K562 (cell line): Measurements from ENCODE around the gene ID2. TPM values are rescaled to one million over a fixed set of nuclear protein-coding genes. Genes with fewer than 3 reads are reported as not detected.

Experiments
- BRD9 ChIP-seq: fragments of 450-650 bp; IDR thresholded peaks from 2 replicates; pipeline ENCODE4 v1.6.1; 2018; ENCODE audit warnings: low read depth; ENCODE audit not compliant: partially characterized antibody
- CBFB ChIP-seq: sonication (generic); formaldehyde crosslinking; IDR thresholded peaks from 2 replicates; pipeline ENCODE4 v1.4.0; 2020; ENCODE audit warnings: mild to moderate bottlenecking, missing genetic modification reagents
- CBX1 ChIP-seq: sonication (generic); IDR thresholded peaks from 2 replicates; pipeline ENCODE4 v1.6.1; 2016; ENCODE audit warnings: antibody characterized with exemption, low read depth, mild to moderate bottlenecking
- CBX2 ChIP-seq: fragments of 200-600 bp; sonication (generic); IDR thresholded peaks from one replicate; pipeline ENCODE4 v1.6.1; 2012; ENCODE audit warnings: mild to moderate bottlenecking, low read length, inconsistent platforms; ENCODE audit not compliant: insufficient read depth, poor library complexity, severe bottlenecking
- JUNB ChIP-seq: fragments of 450-650 bp; formaldehyde crosslinking; conservative IDR thresholded peaks from 2 replicates; pipeline ENCODE4 v1.4.0; 2020; ENCODE audit warnings: mild to moderate bottlenecking
- JUND ChIP-seq, 2 experiments: IDR thresholded peaks; 2 replicates in 1 of 2; 3 replicates in 1 of 2; pipeline ENCODE4 v1.6.1; 2011; ENCODE audit warnings: borderline replicate concordance in 2 of 2, low read depth in 2 of 2, low read length in 2 of 2, improper control_type of control experiment in 1 of 2, missing biosample characterization in 1 of 2, missing genetic modification characterization in 1 of 2, missing genetic modification reagents in 1 of 2
- NCOA1 ChIP-seq: fragments of 450-650 bp; IDR thresholded peaks from 2 replicates; pipeline ENCODE4 v1.6.1; 2016; ENCODE audit warnings: low read depth
- NFE2L1 ChIP-seq: fragments of 450-650 bp; IDR thresholded peaks from 2 replicates; pipeline ENCODE4 v1.6.1; 2016; ENCODE audit warnings: missing genetic modification characterization, low read depth, mild to moderate bottlenecking, missing compliant biosample characterization, moderate library complexity, borderline replicate concordance
- NFRKB ChIP-seq: fragments of 450-650 bp; IDR thresholded peaks from 2 replicates; pipeline ENCODE4 v1.6.1; 2016; ENCODE audit warnings: low read depth
- PHB2 ChIP-seq: fragments of 450-650 bp; IDR thresholded peaks from 2 replicates; pipeline ENCODE4 v1.6.1; 2017; ENCODE audit warnings: low read depth
- PREB ChIP-seq: sonication (generic); formaldehyde crosslinking; IDR thresholded peaks from 2 replicates; pipeline ENCODE4 v1.8.1; 2023; ENCODE audit warnings: mild to moderate bottlenecking, missing genetic modification reagents
- SIN3A ChIP-seq, 2 experiments: fragments of 150-350 bp in 1 of 2; IDR thresholded peaks; 2 replicates each; pipeline ENCODE4 v1.6.1; 2011 to 2016; ENCODE audit warnings: borderline replicate concordance in 2 of 2, low read depth in 2 of 2, low read length in 2 of 2, mild to moderate bottlenecking in 2 of 2, moderate library complexity in 2 of 2; ENCODE audit not compliant: control insufficient read depth in 1 of 2
- SIRT6 ChIP-seq: IDR thresholded peaks from one replicate; pipeline ENCODE4 v1.6.1; 2012; ENCODE audit warnings: low read depth, mild to moderate bottlenecking, control low read depth, inconsistent platforms, low read length, moderate library complexity
- TAL1 ChIP-seq: fragments of 450-650 bp; IDR thresholded peaks from 2 replicates; pipeline ENCODE4 v1.6.1; 2016; ENCODE audit warnings: mild to moderate bottlenecking
- TRIM28 ChIP-seq: fragments of 450-650 bp; IDR thresholded peaks from 2 replicates; pipeline ENCODE4 v1.6.1; 2017
- ZNF143 ChIP-seq: sonication (generic); formaldehyde crosslinking; IDR thresholded peaks from 2 replicates; pipeline ENCODE4 v1.9.0; 2022; ENCODE audit warnings: mild to moderate bottlenecking, missing genetic modification reagents
- ZNF436 ChIP-seq: fragments of 250-450, 450-650 bp; sonication (Bioruptor Pico); formaldehyde crosslinking; IDR thresholded peaks from 2 replicates; pipeline ENCODE4 v1.7.0; 2020; ENCODE audit warnings: mild to moderate bottlenecking
- ZNF586 ChIP-seq: fragments of 450-650 bp; formaldehyde crosslinking; conservative IDR thresholded peaks from 2 replicates; pipeline ENCODE4 v1.4.0; 2020; ENCODE audit warnings: mild to moderate bottlenecking, moderate library complexity
- ZNF696 ChIP-seq: fragments of 250-450 bp; sonication (Bioruptor Pico); conservative IDR thresholded peaks from 2 replicates; pipeline ENCODE4 v1.4.0; 2020; ENCODE audit warnings: mild to moderate bottlenecking, moderate library complexity
- polyA plus RNA-seq, 8 experiments: library from polyadenylated mRNA; depleted of rRNA in 4 of 8; stranded (reverse) in 5 of 8; unstranded in 3 of 8; fragments of >200 nt; fragmentation: Nextera tagmentation in 2 of 8; fragmentation: Illumina TruSeq in 1 of 8; extraction: Ambion mirVana in 2 of 8; extraction: Trizol in 1 of 8; gene quantifications; 2 replicates each; pipeline versions ENCODE4 v1.2.1 to v1.2.3, GENCODE V29; 2011 to 2014; ENCODE audit warnings: inconsistent platforms in 1 of 8, missing spikeins in 1 of 8
- total RNA-seq, 7 experiments: library from RNA; depleted of rRNA in 6 of 7; stranded (reverse); fragments of >200 nt in 6 of 7; fragmentation: Illumina TruSeq in 2 of 7; extraction: Trizol in 2 of 7; gene quantifications; 2 replicates each; pipeline versions ENCODE4 v1.2.1 to v1.2.3, GENCODE V29; 2011 to 2021; ENCODE audit warnings: low replicate concordance in 1 of 7
- TF ChIP-seq, protein P1 (sequence below): fragments of 450-650 bp; IDR thresholded peaks from 2 replicates; pipeline ENCODE4 v1.6.1; 2014; ENCODE audit warnings: low read depth, mild to moderate bottlenecking, moderate library complexity, borderline replicate concordance
- TF ChIP-seq, protein P2 (sequence below): IDR thresholded peaks from 2 replicates; pipeline ENCODE4 v1.6.1; 2012; ENCODE audit warnings: low read depth, low read length, improper control_type of control experiment, borderline replicate concordance

Gene ID2
- total and polyA plus RNA-seq, 9 of the 15 experiments (the other 6 are each of a cell fraction or from before 2014, with no cell fraction given): 8.0 to 35.7 (median 16.6) TPM

GRCh38 chr2:8681786-8682692, at the start of gene ID2 (continued):
- TF ChIP-seq, protein P1, sequence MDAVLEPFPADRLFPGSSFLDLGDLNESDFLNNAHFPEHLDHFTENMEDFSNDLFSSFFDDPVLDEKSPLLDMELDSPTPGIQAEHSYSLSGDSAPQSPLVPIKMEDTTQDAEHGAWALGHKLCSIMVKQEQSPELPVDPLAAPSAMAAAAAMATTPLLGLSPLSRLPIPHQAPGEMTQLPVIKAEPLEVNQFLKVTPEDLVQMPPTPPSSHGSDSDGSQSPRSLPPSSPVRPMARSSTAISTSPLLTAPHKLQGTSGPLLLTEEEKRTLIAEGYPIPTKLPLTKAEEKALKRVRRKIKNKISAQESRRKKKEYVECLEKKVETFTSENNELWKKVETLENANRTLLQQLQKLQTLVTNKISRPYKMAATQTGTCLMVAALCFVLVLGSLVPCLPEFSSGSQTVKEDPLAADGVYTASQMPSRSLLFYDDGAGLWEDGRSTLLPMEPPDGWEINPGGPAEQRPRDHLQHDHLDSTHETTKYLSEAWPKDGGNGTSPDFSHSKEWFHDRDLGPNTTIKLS: no peak
- TF ChIP-seq ZNF586 (CRISPR knock-in tag): no peak
- TF ChIP-seq CBFB (CRISPR knock-in tag): no peak; the same call in 1 of the 2 replicates
- 0 out of 4 replicates have a peak, but pooled peaks of 1 of the 2 experiments have one; percentile 74 for TF ChIP-seq SIN3A (IDR thresholded peaks at IDR 0.05; ENCODE audit: borderline replicate concordance in 2 of 2, control insufficient read depth in 1 of 2, low read depth in 2 of 2, low read length in 2 of 2)
- TF ChIP-seq PHB2: no peak
- no peak; the same call in 1 of the 2 replicates for TF ChIP-seq PREB (CRISPR knock-in tag)
- TF ChIP-seq ZNF696 (CRISPR knock-in tag): no peak
- TF ChIP-seq BRD9: no peak
- no peak for TF ChIP-seq SIRT6
- peak; percentile 40; the same call in 1 of the 2 replicates for TF ChIP-seq JUND (IDR thresholded peaks at IDR 0.05; ENCODE audit: borderline replicate concordance, low read depth, low read length)
- TF ChIP-seq JUND (tag; IDR thresholded peaks at IDR 0.05; ENCODE audit: borderline replicate concordance, low read depth, low read length): no peak
- no peak for TF ChIP-seq JUNB (CRISPR knock-in tag)
- no peak for TF ChIP-seq NCOA1
- peak; percentile 85 for TF ChIP-seq CBX1
- no peak for TF ChIP-seq NFE2L1 (tag)
- no peak for TF ChIP-seq TAL1
- TF ChIP-seq ZNF436: 0 out of 2 replicates have a peak, but pooled peaks have one; percentile 42
- TF ChIP-seq, protein P2, sequence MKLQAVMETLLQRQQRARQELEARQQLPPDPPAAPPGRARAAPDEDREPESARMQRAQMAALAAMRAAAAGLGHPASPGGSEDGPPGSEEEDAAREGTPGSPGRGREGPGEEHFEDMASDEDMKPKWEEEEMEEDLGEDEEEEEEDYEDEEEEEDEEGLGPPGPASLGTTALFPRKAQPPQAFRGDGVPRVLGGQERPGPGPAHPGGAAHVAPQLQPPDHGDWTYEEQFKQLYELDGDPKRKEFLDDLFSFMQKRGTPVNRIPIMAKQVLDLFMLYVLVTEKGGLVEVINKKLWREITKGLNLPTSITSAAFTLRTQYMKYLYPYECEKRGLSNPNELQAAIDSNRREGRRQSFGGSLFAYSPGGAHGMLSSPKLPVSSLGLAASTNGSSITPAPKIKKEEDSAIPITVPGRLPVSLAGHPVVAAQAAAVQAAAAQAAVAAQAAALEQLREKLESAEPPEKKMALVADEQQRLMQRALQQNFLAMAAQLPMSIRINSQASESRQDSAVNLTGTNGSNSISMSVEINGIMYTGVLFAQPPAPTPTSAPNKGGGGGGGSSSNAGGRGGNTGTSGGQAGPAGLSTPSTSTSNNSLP: no peak
- TF ChIP-seq NFRKB: no peak
- no peak for TF ChIP-seq TRIM28
- TF ChIP-seq ZNF143: no peak
- TF ChIP-seq CBX2: no peak
